Kidney glomerular epithelial cell (primary cell): ENCODE results near the gene TAF7L.
"Not testable (repeated sequence)": the region's sequence is repeated elsewhere in the genome, so short reads cannot be mapped to it uniquely, and the experiment has no call there.

Source experiments
- DNase-seq: peaks from one replicate; lab custom pipeline; 2025; lab: John Stamatoyannopoulos, UW

Gene TAF7L, protein sequence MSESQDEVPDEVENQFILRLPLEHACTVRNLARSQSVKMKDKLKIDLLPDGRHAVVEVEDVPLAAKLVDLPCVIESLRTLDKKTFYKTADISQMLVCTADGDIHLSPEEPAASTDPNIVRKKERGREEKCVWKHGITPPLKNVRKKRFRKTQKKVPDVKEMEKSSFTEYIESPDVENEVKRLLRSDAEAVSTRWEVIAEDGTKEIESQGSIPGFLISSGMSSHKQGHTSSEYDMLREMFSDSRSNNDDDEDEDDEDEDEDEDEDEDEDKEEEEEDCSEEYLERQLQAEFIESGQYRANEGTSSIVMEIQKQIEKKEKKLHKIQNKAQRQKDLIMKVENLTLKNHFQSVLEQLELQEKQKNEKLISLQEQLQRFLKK

DNA sequence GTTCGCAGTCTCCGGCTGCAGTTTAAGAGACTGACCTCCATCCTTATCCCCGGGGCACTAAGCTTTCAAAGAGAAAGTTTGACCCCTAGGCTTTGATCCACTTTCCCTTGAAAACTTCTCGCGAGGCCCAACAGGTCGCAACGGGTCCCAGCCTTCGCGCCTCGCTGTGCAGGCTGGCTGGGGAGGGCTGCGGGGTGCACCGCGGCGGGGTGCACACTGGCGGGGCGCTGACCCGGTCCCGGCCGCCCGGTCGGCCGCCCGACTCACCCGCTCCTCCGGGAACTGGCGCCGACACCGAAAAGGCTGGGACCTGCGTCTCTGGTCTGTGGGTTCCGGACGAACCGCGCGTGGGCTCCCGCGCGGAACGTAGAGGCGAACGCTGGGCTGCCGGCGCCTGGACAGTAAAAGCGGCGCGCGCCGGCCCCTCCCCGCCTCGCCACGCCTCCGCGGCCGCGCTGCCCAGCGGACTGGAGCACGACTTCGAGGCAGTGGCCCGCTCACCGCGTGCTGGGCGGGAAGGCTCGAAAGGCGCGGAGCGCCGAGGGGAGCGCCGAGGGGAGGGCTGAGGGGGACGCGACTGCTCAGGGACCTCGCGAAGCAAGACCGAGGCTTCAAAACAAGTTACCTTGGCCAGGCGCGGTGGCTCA, at the start of gene TAF7L:
TSS of gene TAF7L (minus strand) at position 378 of the 647 bp plus-strand sequence. CDS start 3,791 bp downstream, outside the sequence.
- no peak for DNase-seq

DNA sequence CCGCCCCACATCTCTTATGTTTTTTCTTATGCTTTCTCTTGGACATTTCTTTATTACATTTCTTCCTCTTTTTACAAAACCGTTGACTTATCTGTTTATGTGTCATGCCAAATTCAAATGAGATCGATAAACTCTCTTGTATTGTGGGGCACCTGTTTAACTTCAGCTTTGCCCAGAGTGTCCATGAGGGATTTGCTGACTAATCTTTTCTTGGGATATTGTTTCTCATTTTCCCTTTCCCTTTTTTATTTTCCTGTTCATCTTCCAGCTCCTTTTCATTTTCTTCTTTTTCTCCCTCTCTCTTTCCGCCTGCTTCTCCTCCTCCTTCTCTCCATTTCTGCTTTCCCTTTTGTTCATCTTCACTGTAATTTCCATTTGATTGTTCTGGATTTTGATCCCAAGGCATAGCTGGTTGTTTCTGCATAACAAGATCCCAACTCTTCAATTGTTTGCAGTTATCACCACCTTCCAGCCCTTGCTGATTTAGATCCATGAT, 46.7 kb upstream of the TAF7L start:
- no peak for DNase-seq

DNA sequence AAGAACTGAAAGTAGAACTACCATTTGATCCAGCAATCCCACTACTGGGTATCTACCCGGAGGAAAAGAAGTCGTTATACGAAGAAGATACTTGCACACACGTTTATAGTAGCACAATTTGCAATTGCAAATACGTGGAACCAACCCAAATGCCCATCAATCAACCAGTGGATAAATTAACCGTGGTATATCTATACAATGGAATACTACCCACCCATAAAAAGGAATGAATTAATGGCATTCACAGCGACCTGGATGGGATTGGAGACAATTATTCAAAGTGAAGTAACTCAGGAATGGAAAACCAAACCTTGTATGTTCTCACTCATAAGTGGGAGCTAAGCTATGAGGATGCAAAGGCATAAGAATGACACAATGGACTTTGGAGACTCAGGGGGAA, 43.2 kb upstream of the TAF7L start:
- not testable (repeated sequence) for DNase-seq

- not testable (repeated sequence) for DNase-seq
Measured at GRCh38 chrX:101326600-101326999, 35.5 kb upstream of the TAF7L start.

DNA sequence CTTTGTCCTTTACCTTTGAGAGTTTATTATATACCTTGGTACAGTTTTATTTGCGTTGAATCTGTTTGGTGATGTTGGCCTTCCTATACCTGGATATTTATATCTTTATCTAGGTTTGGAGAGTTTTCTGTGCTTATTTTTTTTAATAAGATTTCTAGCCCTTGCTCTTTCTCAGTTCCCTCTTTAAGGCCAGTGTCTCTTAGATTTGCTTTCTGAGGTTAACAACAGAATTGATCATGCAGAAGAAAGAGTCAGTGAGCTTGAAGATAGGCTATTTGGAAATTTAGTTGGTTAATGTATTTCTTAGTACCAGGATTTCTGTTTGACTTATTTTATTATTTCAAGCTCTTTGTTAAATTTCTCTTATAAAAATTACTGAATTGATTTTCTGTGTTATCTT, 12.7 kb upstream of the TAF7L start:
- DNase-seq: no peak

DNA sequence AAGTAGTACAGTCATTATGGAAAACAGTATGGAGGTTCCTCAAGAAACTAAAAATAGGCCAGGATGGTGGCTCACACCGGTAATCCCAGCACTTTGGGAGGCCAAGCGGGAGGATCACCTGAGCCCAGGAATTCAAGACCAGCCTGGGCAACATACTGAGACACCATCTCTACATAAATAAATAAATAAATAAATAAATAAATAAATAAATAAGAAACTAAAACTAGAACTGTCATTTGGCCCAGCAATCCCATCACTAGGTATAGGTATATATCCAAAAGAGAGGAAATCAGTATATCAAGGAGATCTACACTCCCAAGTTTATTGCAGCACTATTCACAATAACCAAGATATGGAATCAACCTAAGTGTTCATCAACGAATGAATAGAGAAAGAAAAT, 4.5 kb upstream of the TAF7L start:
- not testable (repeated sequence) for DNase-seq

DNA sequence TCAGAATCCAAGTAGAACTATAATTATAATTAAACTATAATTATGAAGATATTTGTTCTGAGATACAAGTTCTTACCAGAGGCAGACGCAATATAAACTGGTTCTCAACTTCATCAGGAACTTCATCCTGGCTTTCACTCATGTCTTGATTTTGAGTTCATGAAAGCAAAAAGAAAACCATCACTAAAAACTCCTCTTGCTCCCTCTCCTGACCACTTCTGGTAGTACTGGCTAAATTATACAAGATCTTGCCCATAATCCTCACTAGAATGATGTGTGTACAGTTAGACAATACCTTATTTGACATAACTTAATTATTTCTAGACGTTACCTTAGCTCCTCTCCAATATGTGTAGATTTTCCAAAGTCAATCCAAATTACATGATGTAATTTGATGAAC, 3.7 kb downstream of the TAF7L start:
- peak; percentile 24 for DNase-seq

DNA sequence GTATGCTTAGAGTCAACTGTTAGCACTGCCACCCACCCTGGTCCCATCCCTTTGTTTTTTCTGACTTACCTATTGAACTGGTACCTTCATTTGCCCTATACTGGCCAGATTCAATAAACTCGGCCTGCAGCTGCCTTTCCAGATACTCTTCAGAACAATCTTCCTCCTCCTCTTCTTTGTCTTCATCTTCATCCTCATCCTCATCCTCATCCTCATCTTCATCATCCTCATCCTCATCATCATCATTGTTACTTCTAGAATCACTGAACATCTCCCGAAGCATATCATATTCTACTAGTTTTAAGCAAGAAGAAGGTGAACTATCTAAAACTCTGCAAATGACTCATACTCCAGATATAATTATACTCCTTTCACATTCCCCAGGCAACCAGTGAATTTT, 14.9 kb downstream of the TAF7L start:
- no peak for DNase-seq

- DNase-seq: no peak
Measured at GRCh38 chrX:101274198-101274597, 16.9 kb downstream of the TAF7L start.

GRCh38 chrX:101265869-101266428, 25.2 kb downstream of the TAF7L start:
- DNase-seq: peak; percentile 22

GRCh38 chrX:101263766-101264165, 27.4 kb downstream of the TAF7L start:
- DNase-seq: no peak

DNA sequence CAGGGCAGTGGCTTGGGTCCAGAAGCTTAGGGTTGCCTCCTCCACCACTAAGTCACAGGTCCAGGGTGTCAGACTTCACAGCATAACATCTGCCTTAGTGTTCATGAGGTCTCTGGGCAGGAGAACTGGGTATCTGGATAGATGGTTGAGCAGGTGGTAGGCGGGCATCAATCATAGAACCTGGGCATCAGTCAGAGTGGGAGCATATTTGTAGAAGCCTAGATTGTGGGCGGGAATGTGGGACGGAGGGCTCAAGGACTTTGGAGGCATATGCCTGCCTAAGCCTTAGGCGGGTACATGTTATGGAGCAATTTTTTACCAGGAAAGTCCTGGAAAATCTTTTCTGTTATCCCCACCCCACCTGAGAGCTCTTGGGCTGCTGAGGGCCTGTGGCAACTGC, 28.5 kb downstream of the TAF7L start:
- no peak for DNase-seq

DNA sequence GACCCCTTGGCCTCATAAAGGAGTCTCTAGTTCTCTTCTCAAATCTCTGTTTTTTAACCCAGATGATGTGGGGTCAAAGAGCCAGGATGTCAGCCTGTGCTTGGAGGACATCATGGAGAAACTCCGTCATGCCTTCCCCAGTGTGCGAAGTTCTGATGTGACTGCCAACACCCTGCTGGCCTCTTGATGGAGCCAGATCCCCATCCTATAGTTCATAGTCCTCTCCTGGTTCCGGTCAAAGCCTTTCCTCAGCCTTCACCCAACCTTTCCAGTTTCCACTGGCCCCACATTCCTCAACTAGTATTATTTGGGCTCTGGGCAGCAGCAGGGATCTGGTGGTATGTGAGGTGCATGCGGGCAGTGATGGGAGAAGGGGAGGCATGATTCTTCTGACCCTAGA, 30.7 kb downstream of the TAF7L start:
- no peak for DNase-seq

- no peak for DNase-seq
Measured at GRCh38 chrX:101258259-101258581, 32.9 kb downstream of the TAF7L start.

DNA sequence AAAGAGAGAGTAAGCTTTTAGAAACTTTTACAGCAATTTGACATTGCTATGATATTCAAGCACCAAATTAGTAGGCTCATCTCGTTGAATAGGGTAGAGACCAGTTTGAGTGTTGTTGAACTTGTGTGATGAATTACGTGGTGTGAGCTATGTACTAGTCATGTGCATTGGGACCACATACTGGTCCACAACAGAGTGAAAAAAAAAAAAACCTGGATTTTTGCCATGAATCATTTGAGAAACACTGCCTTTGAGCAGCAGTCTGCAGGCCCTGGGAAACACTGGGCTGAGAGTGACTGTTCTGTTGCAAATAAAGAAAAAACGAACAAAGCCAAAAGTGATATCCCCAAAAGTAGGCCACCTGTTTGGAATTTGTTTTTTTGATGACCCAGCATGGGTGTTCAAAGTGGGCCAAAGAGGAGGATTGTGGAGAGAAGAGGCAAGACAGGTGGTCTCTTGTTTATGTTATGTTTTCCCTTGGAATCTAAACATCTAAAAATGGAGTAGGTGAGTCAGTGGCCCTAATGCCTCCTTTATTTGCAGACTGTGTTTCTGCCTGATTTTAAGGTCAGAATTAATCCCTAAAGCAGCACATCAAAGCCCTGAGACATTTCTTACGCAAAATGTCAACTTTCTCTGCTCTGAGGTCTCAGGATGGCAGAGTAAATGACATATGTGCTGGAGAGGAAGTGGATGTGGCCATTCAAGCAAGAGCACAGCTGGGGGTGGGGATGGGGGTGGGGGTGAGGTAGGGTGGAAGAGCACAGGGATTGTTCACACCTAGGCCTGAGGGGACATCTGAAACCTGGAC, 33.5 kb downstream of the TAF7L start:
- DNase-seq: no peak

GRCh38 chrX:101252634-101253033, 38.5 kb downstream of the TAF7L start:
- no peak for DNase-seq

- DNase-seq: no peak
Measured at GRCh38 chrX:101241531-101241930, 49.6 kb downstream of the TAF7L start.

- no peak for DNase-seq
Measured at GRCh38 chrX:101237041-101237440, 54.1 kb downstream of the TAF7L start.

- no peak for DNase-seq
Measured at GRCh38 chrX:101232316-101232715, 58.8 kb downstream of the TAF7L start.

- no peak for DNase-seq
Measured at GRCh38 chrX:101231080-101231479, 60.1 kb downstream of the TAF7L start.

- peak; percentile 7 for DNase-seq
Measured at GRCh38 chrX:101230636-101231035, 60.5 kb downstream of the TAF7L start.

- DNase-seq: peak; percentile 6
Measured at GRCh38 chrX:101229170-101229569, 62.0 kb downstream of the TAF7L start.
